Measurements from ENCODE around the gene HOXA3. TPM values are rescaled to one million over a fixed set of nuclear protein-coding genes. Genes with fewer than 3 reads are reported as not detected.

HOXA3 gene
- total and polyA plus RNA-seq, 2 of the 8 experiments (the other 6 are each of a cell fraction or from before 2014, with no cell fraction given): not detected

- no peak overlapping the region for H3K4ac ChIP-seq (replicated peaks; ENCODE audit: insufficient read length, low read depth, low read length)
- peaks cover 0 to 4% (median 2%) of the 10 kb centered on the region in 4 experiments; a peak in 4 of 7 replicates for H3K4me1 ChIP-seq (replicated peaks in 1 of 4; ENCODE audit: control insufficient read depth in 3 of 4, insufficient read depth in 4 of 4, low read length in 3 of 4)
- no peak overlapping the region for H4K5ac ChIP-seq (ENCODE audit: insufficient read length, low read depth, low read length)
- no peak overlapping the region for H2AK5ac ChIP-seq (ENCODE audit: low read depth, low read length)
- H4K20me1 ChIP-seq (replicated peaks in 1 of 2; ENCODE audit: control insufficient read depth in 1 of 2, insufficient read depth in 2 of 2, low read length in 2 of 2): peaks cover 14 to 28% of the 10 kb centered on the region in 2 experiments
- no peak overlapping the region for H3K4me3 ChIP-seq (ENCODE audit: extremely low read depth in 1 of 4, insufficient read depth in 2 of 4, low read depth in 3 of 4, low read length in 4 of 4)
- no peak overlapping the region for H2BK12ac ChIP-seq (ENCODE audit: low read depth, low read length)
- no peaks in the 10 kb centered on the region for H3K79me2 ChIP-seq (ENCODE audit: control insufficient read depth in 1 of 2, insufficient read depth in 2 of 2, low read length in 2 of 2)
- POLR2A ChIA-PET (ENCODE audit: partially characterized antibody): no interaction called here
- DNase-seq (ENCODE audit: low read depth in 1 of 2, low spot score in 2 of 2): no peak
- H3K9me3 ChIP-seq (ENCODE audit: insufficient read depth in 2 of 2, low read depth in 1 of 2, low read length in 1 of 2): peaks cover 0 to 4% of the 10 kb centered on the region in 2 experiments; a peak in 1 of 4 replicates
- H3K9ac ChIP-seq (replicated peaks in 1 of 4; ENCODE audit: extremely low read depth in 1 of 4, low read depth in 3 of 4, low read length in 3 of 4): no peak overlapping the region
- no peak overlapping the region for H2BK20ac ChIP-seq (ENCODE audit: low read length)
- TF ChIP-seq POLR2AphosphoS5 (IDR thresholded peaks at IDR 0.05; ENCODE audit: low read depth, low read length) (no peak), JUND (IDR thresholded peaks at IDR 0.05; ENCODE audit: low read length) (no peak), TAF7 (optimal IDR thresholded peaks at IDR 0.05; ENCODE audit: borderline replicate concordance, low read depth, low read length) (no peak), KDM5A (IDR thresholded peaks at IDR 0.05; ENCODE audit: low read length) (no peak), SP1 (IDR thresholded peaks at IDR 0.05; ENCODE audit: low read depth, low read length) (no peak), GABPA (IDR thresholded peaks at IDR 0.05; ENCODE audit: borderline replicate concordance, insufficient read depth, low read length) (no peak)
- 35% methylated on average over 6 of the region's 6 CpGs; no CpG with 5 or more reads in 1 of the 2 experiments for WGBS, 2 experiments (ENCODE audit: extremely low coverage in 1 of 2, insufficient coverage in 1 of 2, insufficient read length in 1 of 2, insufficient replicate concordance in 2 of 2, low coverage in 1 of 2, low lambda C conversion rate in 2 of 2, missing lambda C conversion rate in 1 of 2)
- no peak overlapping the region for H4K91ac ChIP-seq (replicated peaks; ENCODE audit: insufficient read length, low read length)
- H3K4me2 ChIP-seq (ENCODE audit: insufficient read depth in 1 of 2, low read depth in 2 of 2, low read length in 2 of 2): no peak overlapping the region
- H2BK120ac ChIP-seq (replicated peaks; ENCODE audit: low read depth, low read length): no peak overlapping the region
- H2BK15ac ChIP-seq (ENCODE audit: low read length): no peak overlapping the region
- H3K14ac ChIP-seq (ENCODE audit: insufficient read length): no peak overlapping the region
- no peak overlapping the region for H2AFZ ChIP-seq (ENCODE audit: low read length)
- peaks cover 4% of the 10 kb centered on the region; the same call in 1 of the 2 replicates for H3K23me2 ChIP-seq (ENCODE audit: low read depth, low read length)
- H3K23ac ChIP-seq (ENCODE audit: insufficient read length): no peak overlapping the region
- H3K18ac ChIP-seq (ENCODE audit: extremely low read depth, low read length): no peak overlapping the region
- H3K79me1 ChIP-seq (ENCODE audit: low read depth, low read length): no peaks in the 10 kb centered on the region
- no peak overlapping the region for H4K8ac ChIP-seq (ENCODE audit: extremely low read depth, insufficient read depth, low read length)
- FAIRE-seq: no peak
- CTCF ChIA-PET (ENCODE audit: partially characterized antibody): interaction anchor here (2.1 to 2.7 kb wide), 2 partner anchors 9 to 11 kb away, joined by 10 read pairs; partner anchors contain the start of gene HOXA5
- no peak overlapping the region for H3K56ac ChIP-seq (replicated peaks; ENCODE audit: insufficient read length, low read depth, low read length)
- H3K36me3 ChIP-seq (ENCODE audit: control insufficient read depth in 2 of 4, insufficient read depth in 4 of 4, low read length in 3 of 4): peaks cover 0 to 16% (median 0%) of the 10 kb centered on the region in 4 experiments; a peak in 2 of 8 replicates
- H2BK5ac ChIP-seq (ENCODE audit: low read depth, low read length): no peak overlapping the region
- H3K27me3 ChIP-seq (replicated peaks in 1 of 4; ENCODE audit: control insufficient read depth in 3 of 4, extremely low read depth in 1 of 4, insufficient read depth in 3 of 4, low read length in 3 of 4): peaks cover 96 to 100% (median 100%) of the 10 kb centered on the region in 4 experiments
- H3K27ac ChIP-seq (ENCODE audit: low read depth, low read length): no peak overlapping the region
Measured at GRCh38 chr7:27132978-27133377, 19.4 kb downstream of the HOXA3 start.
